ENCODE results near the gene CDK19.
A peak's percentile ranks its signal among the peaks of the same experiment; 100 is the strongest.

CDK19 gene

DNA sequence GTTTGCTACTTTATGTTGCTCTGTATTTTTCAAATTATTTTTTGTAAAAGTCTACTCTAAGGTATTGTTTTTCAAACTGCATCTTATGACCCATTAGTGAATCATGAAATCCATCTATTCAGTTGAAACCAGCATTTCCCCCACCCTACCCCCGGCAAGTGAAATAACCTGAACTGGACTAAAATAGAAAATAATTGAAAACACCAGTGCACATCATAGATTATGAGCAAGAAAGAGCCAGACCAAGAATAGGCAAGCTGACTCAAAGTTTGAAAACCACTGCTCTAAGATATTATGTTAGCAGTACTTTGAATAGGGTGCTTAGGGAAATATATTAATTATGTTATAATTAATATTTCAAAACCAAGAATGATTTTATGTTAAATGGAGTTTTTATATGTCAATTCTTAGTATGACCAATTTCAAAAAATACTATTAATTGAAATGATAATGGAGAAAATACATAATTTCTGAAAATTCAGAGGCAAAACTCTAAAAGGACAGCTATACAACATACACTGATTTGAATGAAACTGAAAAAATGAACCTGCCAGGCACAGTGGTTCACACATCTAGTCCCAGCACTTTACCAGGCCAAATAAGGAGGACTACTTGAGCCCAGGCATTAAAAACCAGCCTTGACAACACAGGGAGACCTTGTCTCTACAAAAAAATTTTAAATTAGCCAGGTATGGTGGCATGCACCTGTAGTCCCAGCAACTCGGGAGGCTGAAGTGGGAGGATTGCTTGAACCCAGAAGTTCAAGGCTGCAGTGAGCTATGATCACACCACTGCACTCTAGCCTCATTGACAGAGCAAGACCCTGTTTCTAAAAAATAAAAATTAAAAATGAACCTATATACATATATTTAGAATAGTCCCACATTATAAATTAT, 112.0 kb downstream of the CDK19 start:
- no peak for DNase-seq (ENCODE audit: low read depth)

DNA sequence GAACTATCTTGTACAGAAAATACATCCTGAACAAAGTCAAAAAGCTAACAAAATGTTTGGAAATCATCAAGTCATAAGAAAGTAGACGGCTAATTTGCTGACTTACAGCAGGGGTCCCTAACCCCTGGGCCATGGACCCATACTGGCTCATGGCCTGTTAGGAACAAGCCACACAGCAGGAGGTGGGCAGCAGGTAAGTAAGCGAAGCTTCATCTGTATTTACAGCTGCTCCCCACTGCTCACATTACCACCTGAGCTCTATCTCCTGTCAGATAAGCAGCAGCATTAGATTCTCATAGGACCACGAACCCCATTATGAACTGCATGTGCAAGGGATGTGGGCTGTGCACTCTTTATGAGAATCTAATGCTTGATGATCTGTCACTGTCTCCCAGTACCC, 115.5 kb downstream of the CDK19 start:
- DNase-seq (ENCODE audit: low read depth): no peak

DNA sequence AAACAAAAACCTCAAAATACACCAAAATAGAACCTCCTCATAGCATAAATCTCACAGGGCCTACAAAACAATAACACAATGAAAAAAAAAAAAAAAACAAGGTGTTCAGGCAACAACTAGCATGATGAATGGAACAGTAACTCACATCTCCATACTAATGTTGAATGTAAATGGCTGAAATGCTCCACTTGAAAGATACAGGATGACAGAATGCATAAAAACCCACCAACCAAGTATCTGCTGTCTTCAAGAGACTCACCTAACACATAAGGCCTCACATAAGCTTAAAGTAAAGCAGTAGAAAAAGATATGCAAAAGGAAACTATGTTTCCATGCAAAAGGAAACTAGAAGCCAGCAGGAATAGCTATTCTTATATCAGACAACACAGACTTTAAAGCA, 121.3 kb downstream of the CDK19 start:
- DNase-seq (ENCODE audit: low read depth): no peak

DNA sequence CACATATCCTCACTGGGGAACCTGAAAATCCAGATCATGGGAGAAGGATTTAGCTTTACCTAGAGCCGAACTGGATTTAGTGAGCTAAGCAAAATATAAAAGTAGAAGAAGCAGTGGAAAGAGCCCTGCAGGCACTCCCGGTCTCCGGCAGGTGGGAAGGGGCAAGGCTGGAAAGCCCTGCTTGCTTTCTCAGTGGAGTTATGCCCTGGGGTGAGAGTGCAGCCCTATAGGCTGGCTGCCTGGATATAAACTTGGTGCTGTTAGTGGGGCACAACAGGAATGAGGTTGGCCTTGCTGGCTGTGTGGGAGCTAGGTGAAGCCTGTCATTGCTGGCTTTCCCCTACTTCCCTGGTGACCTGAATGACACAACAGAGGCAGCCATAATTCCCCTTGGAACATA, 122.0 kb downstream of the CDK19 start:
- DNase-seq (ENCODE audit: low read depth): no peak

DNA sequence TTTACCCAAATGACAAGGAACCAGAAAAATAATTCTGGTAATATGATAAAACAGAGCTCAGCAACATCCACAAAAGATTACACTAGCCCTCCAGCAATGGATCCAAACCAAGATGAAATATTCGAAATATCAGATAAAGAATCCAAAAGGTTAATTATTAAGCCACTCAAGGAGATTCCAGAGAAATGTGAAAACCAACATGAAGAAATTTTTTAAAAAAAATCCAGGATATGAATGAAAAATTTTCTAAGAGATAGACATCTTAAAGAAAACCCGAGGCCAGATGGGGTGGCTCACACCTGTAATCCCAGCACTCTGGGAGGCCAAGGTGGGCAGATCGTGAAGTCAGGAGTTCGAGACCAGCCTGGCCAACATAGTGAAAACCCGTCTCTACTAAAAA, 124.4 kb downstream of the CDK19 start:
- no peak for DNase-seq (ENCODE audit: low read depth)

DNA sequence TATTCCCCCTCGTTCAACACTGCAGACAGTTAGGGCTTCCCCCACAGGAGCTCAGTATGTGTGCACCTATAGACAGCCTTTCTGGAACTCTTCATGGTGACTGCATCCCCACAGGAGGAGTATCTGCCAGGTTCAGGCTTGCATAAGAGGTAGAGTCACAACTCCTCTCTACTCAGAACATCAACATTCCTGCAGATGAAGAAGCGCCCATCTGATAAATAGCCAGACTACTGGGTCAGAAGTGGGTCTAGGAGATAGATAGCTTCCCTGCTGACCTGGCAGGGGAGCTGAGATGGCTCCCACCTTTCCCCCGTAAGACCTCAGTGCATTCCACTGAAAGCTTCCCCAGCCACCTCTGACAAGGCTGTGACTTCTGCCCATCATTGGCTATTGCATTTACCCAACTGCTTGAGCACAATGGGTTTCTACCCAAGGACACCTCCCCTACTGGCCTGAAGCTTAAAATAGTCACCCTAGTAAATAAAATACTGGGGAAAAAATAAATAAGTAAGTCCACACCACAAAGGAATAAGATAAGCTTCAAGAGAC, 125.1 kb downstream of the CDK19 start:
- no peak for DNase-seq (ENCODE audit: low read depth)

DNA sequence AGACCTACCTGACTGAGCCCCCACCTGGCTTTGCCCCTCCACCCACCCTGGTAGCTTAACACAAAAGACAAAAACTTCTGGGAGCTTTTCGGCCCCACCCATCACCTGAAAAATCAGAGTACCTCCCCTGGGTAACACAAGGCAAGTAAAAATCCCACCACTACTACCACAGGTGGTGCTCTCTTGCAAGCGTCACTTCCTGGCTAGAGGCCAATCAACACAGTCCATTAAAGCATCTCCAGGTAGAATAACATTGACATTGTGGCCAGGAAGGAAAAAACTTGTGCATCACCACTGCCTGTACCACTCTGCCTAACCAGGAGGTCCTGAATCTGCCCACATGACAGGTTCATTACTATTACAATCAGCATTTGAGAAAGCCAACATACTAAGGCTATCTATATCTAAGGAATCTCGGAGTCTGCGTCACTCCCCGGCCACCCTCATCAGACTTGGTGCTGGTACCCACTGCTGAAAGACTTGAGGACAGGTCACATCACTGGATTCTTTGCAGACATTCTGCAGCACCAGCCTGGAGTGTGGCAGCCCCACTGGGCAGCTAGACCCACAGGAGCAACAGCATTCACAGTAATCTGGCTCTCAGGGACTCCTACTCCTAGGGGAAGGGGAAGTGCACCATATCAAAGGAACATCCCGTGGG, 125.9 kb downstream of the CDK19 start:
- no peak for DNase-seq (ENCODE audit: low read depth)

DNA sequence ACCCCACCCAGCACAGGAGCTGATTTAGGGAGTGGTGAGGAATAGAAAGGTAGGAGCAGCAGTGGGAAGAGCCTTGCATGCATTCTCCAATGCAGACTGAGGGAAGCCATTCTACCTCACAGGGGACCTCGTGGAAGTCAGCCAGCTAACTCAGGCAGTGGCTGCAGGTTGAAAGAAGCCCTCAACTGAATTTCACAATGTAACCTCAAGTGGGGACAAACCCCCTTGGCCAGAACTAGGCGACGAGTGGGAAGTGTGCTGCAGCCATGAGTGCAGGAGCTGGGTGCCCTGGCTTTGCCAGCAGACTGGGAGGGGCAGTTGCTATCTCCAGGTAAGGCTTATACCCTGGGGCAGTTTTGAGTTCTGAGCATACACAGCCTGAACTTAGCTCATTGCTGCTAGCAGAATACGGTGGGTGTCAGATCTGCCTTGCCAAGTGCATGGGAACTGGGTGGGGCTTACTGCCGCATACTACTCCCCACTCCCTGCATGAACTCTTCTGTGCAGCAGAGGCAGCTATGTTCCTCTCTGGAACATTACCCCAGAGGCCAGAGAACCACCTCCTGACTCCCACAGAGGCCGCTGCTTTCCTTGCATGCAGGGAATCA, 126.5 kb downstream of the CDK19 start:
- DNase-seq (ENCODE audit: low read depth): no peak

DNA sequence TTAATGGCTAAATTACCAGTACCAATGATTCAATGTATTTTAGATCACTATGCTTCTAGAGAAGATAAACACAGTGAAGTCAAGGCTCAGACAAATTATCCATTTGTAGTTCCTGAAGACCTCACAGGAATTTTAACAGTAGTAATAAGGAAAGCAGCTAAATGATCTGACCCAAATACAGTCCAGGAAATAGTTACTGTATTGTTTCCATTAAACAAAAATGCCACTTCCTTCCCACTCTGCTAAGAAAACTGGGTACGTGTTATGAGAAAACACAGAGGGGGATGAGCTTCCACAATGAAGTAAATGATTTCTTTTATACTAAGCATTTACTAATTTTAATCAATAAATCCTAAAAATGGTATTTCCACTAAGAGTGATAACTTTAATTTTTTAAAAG, 127.9 kb downstream of the CDK19 start:
- no peak for DNase-seq (ENCODE audit: low read depth)

DNA sequence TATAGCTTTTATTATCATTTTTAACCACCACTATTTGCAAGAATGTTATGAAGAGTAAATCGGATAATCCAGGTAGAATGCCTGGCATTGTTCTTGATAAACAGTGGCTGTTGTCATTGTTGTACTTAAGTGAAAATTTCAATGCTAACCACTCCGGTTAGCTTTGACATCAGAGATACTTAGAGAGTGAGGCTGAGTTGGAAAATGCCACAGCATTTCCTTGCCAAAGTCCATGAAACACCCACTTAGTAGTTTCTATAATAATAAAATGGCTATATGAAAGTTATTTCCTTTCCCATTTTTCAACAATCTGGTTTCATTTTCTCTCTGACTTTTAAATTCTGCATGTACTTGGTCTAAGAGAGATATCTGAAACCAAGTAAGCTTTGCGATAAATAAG, 132.0 kb downstream of the CDK19 start:
- DNase-seq (ENCODE audit: low read depth): no peak

DNA sequence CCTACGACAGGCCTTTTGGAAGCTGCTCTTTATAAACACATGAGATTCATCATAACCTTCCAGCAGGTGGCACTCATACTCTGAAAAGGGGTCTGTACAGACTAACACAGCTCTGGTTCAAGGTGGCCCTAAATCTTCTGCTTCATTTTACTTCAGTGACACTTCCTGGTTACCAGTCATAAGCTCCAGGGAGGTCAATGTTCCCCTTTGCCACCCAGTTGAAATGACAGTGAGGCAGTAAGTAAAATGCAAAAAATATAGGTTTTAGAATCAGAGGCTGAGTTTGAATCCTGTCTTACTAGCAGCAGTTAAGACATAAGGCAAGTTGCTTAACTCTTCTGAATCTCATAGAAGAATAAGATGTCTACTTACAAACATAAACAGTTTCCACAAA, 132.8 kb downstream of the CDK19 start:
- DNase-seq (ENCODE audit: low read depth): peak; percentile 50

DNA sequence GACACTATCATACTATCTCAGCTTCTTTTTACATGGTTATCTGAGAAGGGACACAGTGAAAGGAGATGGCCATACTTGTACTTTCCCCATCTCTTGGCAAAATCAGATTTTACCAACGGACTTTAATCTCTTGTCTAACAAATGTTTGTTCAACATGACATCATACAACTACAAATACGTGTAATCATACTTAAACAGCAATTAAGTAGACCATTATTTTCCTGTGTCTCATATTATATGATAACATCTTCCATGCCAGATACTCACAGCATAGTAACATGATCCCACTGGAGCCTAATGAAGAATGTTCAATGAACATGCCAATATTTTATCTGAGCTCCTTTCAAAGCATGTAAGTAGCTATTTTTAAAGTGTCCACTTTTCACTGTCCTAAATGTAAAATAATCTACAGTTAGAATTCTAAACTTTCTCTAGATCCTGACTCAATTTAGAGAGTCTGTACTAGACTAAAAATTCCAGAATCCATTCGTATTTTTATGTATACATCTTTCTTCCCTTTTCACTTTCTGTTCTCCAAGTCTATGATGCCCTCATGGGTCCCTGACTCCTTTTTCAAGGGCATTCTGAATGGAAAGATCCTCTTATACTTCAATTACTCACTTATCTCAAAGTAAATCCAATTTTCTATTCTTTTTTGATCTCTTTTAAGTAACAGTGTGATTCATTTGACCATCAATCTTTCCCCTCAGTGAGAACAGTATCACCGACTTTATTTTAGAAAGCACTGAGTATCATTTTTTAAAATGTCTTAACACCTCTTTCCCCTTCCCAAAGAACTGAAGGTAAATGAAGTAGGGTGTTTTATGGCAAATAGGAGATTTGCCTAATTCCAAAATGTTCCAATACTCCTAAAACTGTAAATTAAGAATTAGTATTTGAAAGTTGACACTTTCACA, 133.5 kb downstream of the CDK19 start:
- DNase-seq (ENCODE audit: low read depth): no peak

DNA sequence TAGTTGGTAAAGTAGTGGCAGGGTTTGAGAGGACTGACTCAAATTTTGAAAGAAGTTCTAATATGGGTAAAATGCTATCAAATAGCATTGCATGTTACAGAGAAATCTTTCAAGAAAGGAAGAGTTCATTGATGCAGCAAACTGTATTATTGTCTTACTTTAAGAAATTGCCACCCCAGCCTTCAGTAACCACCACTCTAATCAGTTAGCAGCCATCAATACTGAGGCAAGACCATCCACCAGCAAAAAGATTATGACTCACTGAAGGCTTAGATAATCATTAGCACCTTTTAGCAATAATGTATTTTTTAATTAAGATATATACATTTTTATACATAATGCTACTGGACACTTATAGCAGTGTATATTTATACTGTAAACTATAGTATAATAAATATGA, 138.9 kb downstream of the CDK19 start:
- DNase-seq (ENCODE audit: low read depth): no peak

DNA sequence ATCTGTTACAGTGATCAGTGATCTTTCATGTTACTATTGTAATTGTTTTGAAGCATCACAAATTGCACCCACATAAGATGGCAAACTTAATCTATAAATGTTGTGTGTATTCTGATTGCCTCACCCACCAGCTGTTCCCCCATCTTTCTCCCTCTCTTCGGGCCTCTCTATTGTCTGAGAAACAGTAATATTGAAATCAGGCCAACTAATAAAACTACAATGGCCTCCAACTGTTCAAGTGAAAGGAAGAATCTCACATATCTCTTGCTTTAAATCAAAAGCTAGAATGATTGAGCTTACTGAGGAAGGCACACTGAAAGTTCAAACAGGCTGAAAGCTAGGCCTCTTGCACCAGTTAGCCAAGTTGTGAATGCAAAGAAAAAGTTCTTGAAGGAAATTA, 141.2 kb downstream of the CDK19 start:
- DNase-seq (ENCODE audit: low read depth): no peak

DNA sequence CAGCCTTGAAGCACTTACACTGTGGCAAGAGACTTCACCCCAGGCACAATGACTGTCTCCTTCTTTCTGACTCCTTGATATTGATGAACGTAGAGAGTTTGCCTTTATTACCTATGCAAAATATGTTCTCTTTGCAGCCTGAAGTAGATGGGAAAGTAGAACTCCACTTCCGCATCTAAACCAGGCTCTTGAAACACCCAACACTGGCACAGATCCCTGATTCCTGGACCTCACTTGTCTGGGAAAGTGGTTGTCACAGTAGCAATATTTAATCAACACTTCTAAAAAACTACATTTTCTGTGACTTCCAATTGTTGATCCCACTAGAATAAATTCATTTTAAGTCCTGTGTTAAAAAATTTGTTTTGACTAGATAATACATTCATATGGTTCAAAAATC, 143.1 kb downstream of the CDK19 start:
- DNase-seq (ENCODE audit: low read depth): no peak

DNA sequence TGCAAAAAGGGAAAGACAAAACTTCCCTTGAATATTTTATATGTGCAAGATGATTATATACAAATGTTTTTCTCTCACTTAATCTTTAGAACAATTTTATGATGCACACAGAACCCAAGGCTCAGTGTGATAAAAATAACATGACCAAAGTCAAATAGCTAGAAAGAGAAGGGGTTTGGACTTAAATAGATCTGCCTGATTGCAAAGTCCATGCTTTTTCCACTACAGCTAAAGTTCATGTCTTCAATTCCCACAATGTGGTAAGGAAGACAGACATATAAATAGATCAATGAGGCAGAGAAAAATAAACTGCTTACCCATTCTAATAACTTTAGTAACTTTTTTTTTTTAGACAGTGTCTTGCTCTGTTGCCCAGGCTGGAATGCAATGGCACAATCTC, 143.8 kb downstream of the CDK19 start:
- no peak for DNase-seq (ENCODE audit: low read depth)

DNA sequence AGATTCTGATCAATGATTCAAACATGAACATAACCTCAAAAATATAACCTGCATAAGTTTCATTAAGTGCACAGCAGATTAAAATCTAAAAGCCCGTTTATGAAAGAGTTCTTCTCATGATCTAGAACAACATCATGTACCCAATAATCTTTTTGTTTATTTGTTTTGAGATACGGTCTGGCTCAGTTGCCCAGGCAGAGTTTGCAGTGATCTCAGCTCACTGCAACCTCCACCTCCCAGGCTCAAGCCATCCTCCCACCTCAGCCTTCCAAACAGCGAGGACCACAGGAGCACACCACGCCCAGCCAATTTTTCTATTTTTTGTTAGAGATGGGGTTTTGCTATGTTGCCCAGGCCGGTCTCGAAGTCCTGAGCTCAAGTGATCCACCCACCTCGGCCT, 149.7 kb downstream of the CDK19 start:
- DNase-seq (ENCODE audit: low read depth): no peak

DNA sequence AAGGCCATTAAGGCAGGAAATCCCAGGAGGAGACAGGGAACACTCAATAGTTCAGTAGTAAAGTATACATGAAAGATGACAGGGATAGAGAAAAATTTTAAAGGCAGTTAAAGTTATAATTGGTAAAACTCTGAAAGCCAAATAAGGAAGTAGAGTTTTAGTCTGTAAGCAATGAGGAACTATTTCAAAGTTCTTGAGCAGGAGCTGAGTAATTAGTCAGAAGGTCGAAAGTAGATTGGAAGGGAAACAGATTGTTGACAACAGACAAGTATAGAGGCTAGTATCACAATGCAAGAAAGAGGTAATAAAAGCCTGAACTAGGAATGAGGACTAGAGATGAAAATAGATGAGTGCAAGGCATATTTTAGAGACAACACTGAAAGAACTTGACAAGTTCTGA, 150.3 kb downstream of the CDK19 start:
- DNase-seq (ENCODE audit: low read depth): no peak

DNA sequence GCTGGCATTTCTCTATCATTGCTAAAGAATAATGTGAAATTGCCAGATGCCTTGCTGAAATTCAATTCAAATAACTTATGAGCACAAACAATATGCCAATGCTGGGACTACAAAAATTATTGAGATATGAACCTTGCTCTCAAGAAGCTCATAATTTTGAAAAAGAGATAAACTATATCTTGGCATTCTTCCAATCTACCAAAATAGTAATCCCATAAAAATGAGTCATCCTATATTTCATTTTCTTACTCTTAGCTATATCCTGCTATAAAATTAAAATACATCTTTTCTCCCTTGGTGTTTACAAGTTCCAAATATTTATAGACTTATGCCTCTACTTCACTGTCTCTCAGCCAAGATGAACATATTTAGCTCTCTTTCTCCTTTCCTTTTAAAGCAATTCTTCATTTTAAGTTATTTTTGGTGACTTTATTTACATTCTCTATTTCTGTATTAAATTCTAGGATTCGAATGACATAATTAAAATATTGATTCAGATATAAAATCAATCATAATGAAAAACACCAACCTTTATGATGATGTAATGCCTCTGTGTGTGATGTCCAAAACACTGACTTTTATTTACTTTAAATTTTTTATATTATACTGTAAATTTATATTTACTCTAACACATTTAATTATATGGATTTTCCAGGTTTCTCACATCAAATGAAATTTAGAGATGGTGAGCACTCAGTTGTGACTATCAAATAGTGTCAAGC, 152.6 kb downstream of the CDK19 start:
- DNase-seq (ENCODE audit: low read depth): peak; percentile 11

DNA sequence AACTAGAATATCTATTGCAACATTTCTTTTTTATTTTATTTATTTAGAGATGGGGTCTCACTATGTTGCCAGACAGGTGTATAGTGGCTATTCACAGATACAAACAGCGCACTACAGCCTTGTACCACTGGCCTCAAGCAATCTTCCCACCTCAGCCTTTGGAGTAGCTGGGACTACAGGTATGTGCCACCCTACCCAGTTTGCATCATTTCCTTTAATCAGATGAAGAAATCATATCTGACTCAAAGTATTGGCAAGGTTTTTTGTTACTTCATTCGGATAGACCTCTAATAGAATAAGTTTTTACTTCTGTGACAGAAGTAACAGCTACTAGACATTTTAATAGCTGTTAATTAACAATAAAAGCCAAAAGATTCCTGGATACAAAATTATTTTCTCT, 153.9 kb downstream of the CDK19 start:
- DNase-seq (ENCODE audit: low read depth): no peak

DNA sequence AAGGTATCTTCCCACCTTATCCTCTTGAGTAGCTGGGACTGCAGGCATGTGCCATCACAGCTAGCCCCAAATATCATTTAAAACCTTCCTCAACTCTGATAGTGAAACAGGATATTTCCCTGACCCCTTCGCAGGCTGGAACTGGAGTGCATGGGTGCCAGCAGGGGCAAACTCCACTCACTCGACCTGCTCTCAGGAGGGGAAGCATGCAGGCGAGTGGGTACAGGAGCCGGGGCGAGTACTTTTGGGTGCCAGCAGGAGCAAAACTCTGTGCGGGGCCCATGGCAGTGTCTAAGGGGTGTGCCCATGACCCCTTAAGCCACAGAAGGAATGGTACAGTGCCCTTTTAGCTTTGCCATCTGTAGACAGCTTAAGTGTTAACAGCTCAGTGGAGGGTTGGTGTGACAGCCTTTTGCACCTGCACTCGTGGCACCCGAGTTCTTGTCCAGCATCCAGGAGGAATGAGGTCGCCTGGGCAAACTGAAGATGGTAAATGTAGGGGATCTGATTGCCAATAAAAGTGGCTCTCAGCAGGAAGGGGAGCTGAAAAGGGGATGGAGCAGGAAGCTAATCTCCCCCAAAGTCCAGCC, 155.1 kb downstream of the CDK19 start:
- DNase-seq (ENCODE audit: low read depth): no peak
